DOHH2 (cell line): ENCODE results near the gene VPS4B.

Experiments used
- H3F3A ChIP-seq: fragments of 200-600 bp; sonication (generic), shearing (Covaris generic); 2 replicates; pipeline ENCODE4 v1.6.0; 2016; ENCODE audit warnings: antibody characterized with exemption, mild to moderate bottlenecking; ENCODE audit not compliant: control insufficient read depth, insufficient read depth
- H3K27ac ChIP-seq: fragments of 200-600 bp; sonication (generic); 2 replicates; pipeline ENCODE4 v1.5.1; 2014; ENCODE audit warnings: low read depth, mild to moderate bottlenecking, low read length, moderate library complexity
- H3K27me3 ChIP-seq: fragments of 200-600 bp; sonication (generic); 2 replicates; pipeline ENCODE4 v1.6.1; 2014; ENCODE audit warnings: mild to moderate bottlenecking, low read length, mixed read lengths; ENCODE audit not compliant: control insufficient read depth
- H3K36me3 ChIP-seq: fragments of 200-600 bp; sonication (generic); 2 replicates; pipeline ENCODE4 v1.6.1; 2014; ENCODE audit warnings: mild to moderate bottlenecking, low read length, moderate library complexity, mixed read lengths; ENCODE audit not compliant: control insufficient read depth
- H3K4me1 ChIP-seq: fragments of 200-600 bp; sonication (generic); 2 replicates; pipeline ENCODE4 v1.6.1; 2014; ENCODE audit warnings: mild to moderate bottlenecking, low read length, mixed read lengths; ENCODE audit not compliant: control insufficient read depth
- H3K4me2 ChIP-seq: fragments of 200-600 bp; sonication (generic); 2 replicates; pipeline ENCODE4 v1.6.0; 2014; ENCODE audit warnings: mild to moderate bottlenecking, low read length, moderate library complexity
- H3K4me3 ChIP-seq: fragments of 200-600 bp; sonication (generic); 2 replicates; pipeline ENCODE4 v1.5.1; 2014; ENCODE audit warnings: mild to moderate bottlenecking, low read length, mixed read lengths
- H3K79me2 ChIP-seq: fragments of 200-600 bp; sonication (generic); 2 replicates; pipeline ENCODE4 v1.6.1; 2014; ENCODE audit warnings: mild to moderate bottlenecking, low read length, mixed read lengths; ENCODE audit not compliant: control insufficient read depth
- H3K9me2 ChIP-seq: fragments of 200-600 bp; sonication (generic); replicated peaks from 2 replicates; pipeline ENCODE4 v1.6.1; 2014; ENCODE audit warnings: mild to moderate bottlenecking, low read length, mixed read lengths; ENCODE audit not compliant: control insufficient read depth
- H3K9me3 ChIP-seq: fragments of 200-600 bp; sonication (generic); 2 replicates; pipeline ENCODE4 v1.6.1; 2014; ENCODE audit warnings: antibody characterized with exemption, low read length, mixed read lengths; ENCODE audit not compliant: control insufficient read depth, insufficient read depth
- H4K20me1 ChIP-seq: fragments of 200-600 bp; sonication (generic); 2 replicates; pipeline ENCODE4 v1.6.0; 2014; ENCODE audit warnings: low read depth, mild to moderate bottlenecking, antibody characterized with exemption, low read length, moderate library complexity; ENCODE audit not compliant: control insufficient read depth, insufficient read depth
- EZH2phosphoT487 ChIP-seq: fragments of 200-600 bp; sonication (generic); IDR thresholded peaks from 2 replicates; pipeline ENCODE4 v1.6.1; 2017; ENCODE audit warnings: borderline replicate concordance, mild to moderate bottlenecking, antibody characterized with exemption, low read length, moderate library complexity, mixed read lengths
- TF ChIP-seq, protein P1 (sequence below): fragments of 200-600 bp; sonication (generic); IDR thresholded peaks from one replicate; pipeline ENCODE4 v1.5.1; 2014; ENCODE audit warnings: antibody characterized with exemption, mild to moderate bottlenecking, low read depth, low read length; ENCODE audit not compliant: poor library complexity, severe bottlenecking

Gene VPS4B

GRCh38 chr18:63402246-63403162 is 19.8 kb downstream of the VPS4B start:
- Histone ChIP-seq H3K27me3 (no peaks in the 10 kb centered on the region), H3K4me1 (no peaks in the 10 kb centered on the region), H3K9me2 (no peaks in the 10 kb centered on the region), H3K4me2 (no peak overlapping the region), H4K20me1 (no peaks in the 10 kb centered on the region), H3K4me3 (no peak overlapping the region), H3K79me2 (peaks cover 10% of the 10 kb centered on the region), H3K27ac (no peak overlapping the region), H3K9me3 (no peaks in the 10 kb centered on the region), H3F3A (no peaks in the 10 kb centered on the region), H3K36me3 (peaks cover 80% of the 10 kb centered on the region)
- TF ChIP-seq EZH2phosphoT487, result no peak
- TF ChIP-seq, protein P1, sequence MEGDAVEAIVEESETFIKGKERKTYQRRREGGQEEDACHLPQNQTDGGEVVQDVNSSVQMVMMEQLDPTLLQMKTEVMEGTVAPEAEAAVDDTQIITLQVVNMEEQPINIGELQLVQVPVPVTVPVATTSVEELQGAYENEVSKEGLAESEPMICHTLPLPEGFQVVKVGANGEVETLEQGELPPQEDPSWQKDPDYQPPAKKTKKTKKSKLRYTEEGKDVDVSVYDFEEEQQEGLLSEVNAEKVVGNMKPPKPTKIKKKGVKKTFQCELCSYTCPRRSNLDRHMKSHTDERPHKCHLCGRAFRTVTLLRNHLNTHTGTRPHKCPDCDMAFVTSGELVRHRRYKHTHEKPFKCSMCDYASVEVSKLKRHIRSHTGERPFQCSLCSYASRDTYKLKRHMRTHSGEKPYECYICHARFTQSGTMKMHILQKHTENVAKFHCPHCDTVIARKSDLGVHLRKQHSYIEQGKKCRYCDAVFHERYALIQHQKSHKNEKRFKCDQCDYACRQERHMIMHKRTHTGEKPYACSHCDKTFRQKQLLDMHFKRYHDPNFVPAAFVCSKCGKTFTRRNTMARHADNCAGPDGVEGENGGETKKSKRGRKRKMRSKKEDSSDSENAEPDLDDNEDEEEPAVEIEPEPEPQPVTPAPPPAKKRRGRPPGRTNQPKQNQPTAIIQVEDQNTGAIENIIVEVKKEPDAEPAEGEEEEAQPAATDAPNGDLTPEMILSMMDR, result no peak

- H3K4me2 ChIP-seq, result no peak overlapping the region
- H3K9me2 ChIP-seq, result no peaks in the 10 kb centered on the region
- no peaks in the 10 kb centered on the region for H3K4me1 ChIP-seq
- no peaks in the 10 kb centered on the region for H3K27me3 ChIP-seq
- H3K9me3 ChIP-seq, result no peaks in the 10 kb centered on the region
- no peak overlapping the region for H3K4me3 ChIP-seq
- no peaks in the 10 kb centered on the region for H3K79me2 ChIP-seq
- no peaks in the 10 kb centered on the region for H4K20me1 ChIP-seq
- H3F3A ChIP-seq, result no peaks in the 10 kb centered on the region
- no peak overlapping the region for H3K27ac ChIP-seq
- TF ChIP-seq, protein P1, result no peak
- no peak for TF ChIP-seq EZH2phosphoT487
- peaks cover 80% of the 10 kb centered on the region for H3K36me3 ChIP-seq
Measured at GRCh38 chr18:63399300-63399699, 23.0 kb downstream of the VPS4B start.

DNA sequence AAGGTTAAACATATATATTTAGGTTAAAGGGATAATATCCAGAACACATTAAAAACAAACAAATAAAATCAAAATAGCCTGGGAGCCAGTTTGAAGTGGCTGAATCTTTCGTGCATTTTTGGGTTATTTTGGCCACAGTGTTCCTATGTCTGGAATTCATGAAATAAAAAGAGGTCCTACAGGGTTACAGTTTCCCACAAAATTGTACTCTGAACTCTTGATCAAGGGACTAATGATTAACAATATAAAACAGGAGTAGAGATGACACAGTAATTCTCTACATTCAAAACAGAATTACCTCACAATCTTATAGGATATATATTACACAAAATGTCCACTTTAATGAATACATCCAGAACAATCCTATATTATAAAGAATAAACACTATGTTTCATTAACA is 24.9 kb downstream of the VPS4B start:
- H3K79me2 ChIP-seq, result no peaks in the 10 kb centered on the region
- H3F3A ChIP-seq, result no peaks in the 10 kb centered on the region
- H3K36me3 ChIP-seq, result peaks cover 71% of the 10 kb centered on the region
- H3K4me2 ChIP-seq, result no peak overlapping the region
- H3K9me2 ChIP-seq, result no peaks in the 10 kb centered on the region
- H4K20me1 ChIP-seq, result no peaks in the 10 kb centered on the region
- no peak overlapping the region for H3K4me3 ChIP-seq
- no peak overlapping the region for H3K27ac ChIP-seq
- H3K27me3 ChIP-seq, result no peaks in the 10 kb centered on the region
- H3K4me1 ChIP-seq, result no peaks in the 10 kb centered on the region
- no peaks in the 10 kb centered on the region for H3K9me3 ChIP-seq
- TF ChIP-seq EZH2phosphoT487, result no peak

DNA sequence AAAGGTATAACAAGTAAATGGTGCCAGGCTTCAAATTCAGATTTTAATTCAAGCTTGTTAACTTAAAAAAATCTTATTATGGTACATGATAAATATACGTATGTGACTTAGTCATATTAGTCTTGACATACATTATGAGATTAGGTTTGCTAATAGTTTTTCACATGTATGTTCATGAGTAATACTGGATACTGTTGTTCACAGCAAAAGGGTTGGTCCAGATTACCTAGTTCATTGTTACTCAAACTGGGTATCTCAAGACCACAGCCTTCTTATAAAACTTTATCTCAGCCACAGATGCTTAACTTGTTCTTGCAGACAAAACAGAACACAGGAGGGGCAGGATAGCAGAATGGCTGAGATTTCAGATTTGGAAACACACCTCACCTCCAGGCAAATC is 26.8 kb downstream of the VPS4B start:
- Histone ChIP-seq H3K27me3 (no peaks in the 10 kb centered on the region), H3K4me1 (no peaks in the 10 kb centered on the region), H3K4me3 (no peak overlapping the region), H3K4me2 (no peak overlapping the region), H3K9me3 (no peaks in the 10 kb centered on the region), H3K36me3 (peaks cover 67% of the 10 kb centered on the region), H4K20me1 (no peaks in the 10 kb centered on the region), H3K79me2 (no peaks in the 10 kb centered on the region), H3F3A (no peaks in the 10 kb centered on the region), H3K9me2 (no peaks in the 10 kb centered on the region), H3K27ac (no peak overlapping the region)
- no peak for TF ChIP-seq EZH2phosphoT487
- TF ChIP-seq, protein P1, result no peak
